ENCODE data around the gene MMP1.

The MMP1 gene

DNA sequence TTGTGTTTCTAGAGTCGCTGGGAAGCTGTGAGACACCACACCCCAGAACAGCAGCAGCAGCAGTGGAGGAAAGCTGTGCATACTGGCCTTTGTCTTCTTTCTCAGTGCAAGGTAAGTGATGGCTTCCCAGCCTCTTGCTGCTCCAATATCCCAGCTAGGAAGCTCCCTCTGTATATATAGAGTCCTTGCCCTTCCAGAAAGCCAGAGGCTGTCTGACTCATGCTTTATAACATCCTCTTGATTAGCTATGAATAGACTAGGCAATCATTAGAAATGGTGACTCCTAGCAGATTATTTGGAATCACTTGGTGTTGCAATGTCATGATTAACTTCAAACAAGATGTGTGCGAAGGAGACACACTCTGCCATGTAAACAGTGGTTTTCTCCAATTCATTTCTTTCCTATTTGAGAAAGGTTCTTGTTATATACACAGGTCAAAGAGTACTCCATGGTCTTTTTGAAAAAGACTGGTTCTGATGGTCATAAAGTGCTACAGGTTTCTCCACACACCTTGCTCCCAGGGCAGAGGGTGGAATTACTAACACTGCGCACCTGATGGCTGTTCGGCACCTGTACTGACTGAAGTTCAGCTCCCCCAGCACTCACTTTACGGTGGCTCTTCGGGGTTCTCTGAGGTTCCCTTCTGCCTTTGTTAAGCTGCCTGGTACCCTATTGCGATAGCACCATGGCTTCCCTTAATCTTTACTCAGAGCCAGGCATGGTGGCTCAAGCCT, at the start of gene MMP1:
TSS of gene MMP1 (minus strand) at position 149 of the 735 bp plus-strand sequence. CDS start at position 81, 68 bp downstream.
- DNase-seq = no peak

GRCh38 chr11:102846292-102846691, 48.3 kb upstream of the MMP1 start:
- no peak for DNase-seq

GRCh38 chr11:102843489-102843888, 45.5 kb upstream of the MMP1 start, which contains the start of gene MMP3:
Gene MMP3, minus strand, starts transcription at chr11:102843609. Its CDS starts 63 bp downstream, at chr11:102843546.
- DNase-seq = no peak

DNA sequence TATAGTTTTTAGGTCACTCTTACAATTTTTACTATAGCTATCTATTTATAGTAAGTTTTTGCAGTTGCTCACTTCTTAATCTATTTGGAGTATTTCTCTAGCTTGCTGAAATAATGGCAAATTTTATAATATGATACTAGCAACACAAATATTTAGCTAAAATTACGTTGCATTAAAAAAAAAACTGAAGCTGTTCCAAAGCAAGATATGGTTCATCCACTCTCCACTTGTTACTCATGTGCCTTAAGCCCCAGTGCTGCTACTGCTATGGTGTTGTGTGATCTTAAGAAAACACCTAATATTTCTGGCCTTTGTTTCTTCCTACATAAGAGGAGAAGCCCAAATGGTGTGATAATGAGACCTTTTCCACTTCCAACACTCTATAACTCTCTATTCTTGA, 45.0 kb upstream of the MMP1 start:
- no peak for DNase-seq

DNA sequence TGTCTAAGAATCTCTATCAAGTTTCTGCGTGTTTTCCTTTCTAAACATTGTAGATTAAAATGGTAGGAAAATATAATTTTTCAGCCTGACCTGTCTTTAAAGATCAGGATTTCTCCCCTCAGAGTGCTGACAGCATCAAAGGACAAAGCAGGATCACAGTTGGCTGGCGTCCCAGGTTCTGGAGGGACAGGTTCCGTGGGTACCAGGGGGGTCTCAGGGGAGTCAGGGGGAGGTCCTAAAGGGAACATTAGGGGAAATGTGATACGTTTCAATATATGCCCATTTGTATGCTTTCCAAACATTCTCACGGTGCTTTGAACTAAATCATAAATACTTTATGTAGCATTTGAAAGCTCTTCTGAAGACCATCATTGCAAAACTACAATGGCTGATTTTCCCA, 42.1 kb upstream of the MMP1 start:
- DNase-seq = no peak

GRCh38 chr11:102837646-102838045, 39.7 kb upstream of the MMP1 start:
- DNase-seq = no peak

GRCh38 chr11:102837156-102837555, 39.2 kb upstream of the MMP1 start:
- DNase-seq = no peak

- no peak for DNase-seq
These were observed 38.4 kb upstream of the MMP1 start for GRCh38 chr11:102836290-102836875.

DNA sequence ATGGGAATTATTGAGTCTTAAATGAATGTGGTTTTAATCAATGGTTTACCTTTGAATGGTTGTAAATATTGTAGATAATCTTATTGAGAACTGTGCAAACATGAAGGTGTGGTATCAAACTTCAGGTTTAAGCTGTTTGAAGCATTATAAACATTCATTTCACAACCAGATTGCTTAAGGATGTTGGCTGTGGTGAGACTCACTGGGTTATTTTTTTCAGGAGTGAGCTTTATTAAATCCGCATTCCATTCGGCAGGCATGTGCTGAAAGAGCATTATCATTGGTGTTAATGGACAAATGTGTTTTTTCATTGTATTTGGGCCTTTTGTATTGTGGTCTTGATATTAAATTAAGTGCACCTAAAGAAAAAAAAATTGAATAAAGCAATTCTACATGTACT, 35.8 kb upstream of the MMP1 start:
- no peak for DNase-seq

DNA sequence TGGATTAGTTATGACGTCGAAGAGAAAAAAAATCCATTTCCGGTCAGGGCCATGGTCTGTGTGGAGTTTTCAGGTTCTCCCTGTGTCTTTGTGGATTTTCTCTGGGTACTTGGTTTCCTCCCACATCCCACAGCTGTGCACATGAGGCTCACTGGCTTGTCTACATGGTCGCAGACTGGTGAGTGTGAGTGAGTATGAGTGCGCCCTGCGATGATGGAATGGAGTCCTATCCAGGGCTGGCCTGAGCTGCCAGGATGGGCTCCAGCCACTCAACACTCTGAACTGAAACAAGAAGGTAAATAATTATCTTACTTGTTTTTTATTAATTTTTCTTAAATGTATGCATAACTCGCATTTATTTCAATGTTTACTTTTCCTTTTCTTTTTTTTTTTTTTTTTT, 34.7 kb upstream of the MMP1 start:
- DNase-seq = no peak

GRCh38 chr11:102831489-102832440, 33.8 kb upstream of the MMP1 start:
- no peak for DNase-seq

DNA sequence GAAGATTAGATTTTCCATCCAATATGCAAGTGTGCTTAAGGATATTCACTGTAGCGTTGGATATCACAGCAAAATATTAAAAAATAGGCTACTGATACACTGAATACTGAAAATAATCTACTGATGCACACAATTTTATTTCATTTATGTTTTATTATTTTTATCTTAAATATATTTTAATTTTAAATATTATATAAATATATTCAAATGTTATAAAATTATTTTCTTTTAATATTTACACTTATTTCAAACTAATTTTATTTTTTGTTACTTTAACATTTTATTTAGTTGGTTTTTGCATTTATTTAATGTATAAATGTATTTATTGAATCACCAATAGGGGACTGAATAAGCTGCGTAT, 33.1 kb upstream of the MMP1 start:
- DNase-seq = no peak

- no peak for DNase-seq
These were observed 32.2 kb upstream of the MMP1 start for GRCh38 chr11:102830001-102830727.

DNA sequence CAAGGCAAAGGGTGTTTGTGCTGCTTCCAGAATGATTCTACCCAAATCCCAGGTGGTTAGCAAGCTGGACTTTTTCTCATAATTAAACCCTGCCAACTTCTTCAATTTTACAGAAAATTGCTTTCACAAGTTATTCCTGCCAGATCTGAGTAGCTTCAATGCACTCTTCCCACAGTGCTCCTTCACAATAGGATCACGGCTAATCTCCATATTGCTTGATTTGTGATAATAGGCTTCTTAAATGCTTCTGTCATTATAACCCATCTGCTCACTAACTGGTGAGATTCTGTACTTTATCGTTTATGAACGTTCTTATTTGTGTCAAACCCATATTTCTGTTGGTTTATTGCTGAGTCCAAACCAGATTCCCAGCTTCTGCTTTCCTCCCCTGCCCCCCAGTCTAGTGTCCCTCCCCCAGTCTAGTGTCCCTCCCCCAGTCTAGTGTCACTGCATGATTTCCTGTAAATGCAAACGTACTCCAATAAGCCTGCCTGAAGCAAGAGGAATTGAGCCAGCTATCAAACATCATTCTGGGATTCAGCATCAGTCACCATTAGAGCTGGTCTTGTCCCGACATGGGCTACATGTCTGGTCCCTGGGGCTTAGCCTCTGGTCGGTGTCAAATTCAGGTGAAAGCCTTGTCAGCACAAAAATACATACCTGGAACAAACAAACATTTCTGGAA, 31.5 kb upstream of the MMP1 start:
- DNase-seq = no peak

DNA sequence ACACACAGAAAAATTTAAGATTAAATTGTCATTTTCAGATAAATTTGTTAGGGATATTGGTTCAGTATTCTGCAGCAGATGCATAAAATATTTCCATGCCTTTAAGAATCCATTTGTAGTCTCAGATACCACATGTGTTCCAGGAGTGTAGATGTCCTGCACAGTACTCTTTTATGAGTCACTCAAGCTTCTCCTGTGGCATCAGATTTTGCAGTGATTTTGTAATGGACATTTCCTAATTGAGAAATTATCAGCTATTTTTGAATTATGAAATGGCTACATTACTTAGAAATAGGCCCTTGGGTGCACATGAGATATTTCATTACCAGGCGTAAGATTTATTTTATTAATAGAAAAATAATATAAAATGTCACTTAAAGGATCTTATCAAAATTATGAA, 26.6 kb upstream of the MMP1 start:
- DNase-seq = no peak

DNA sequence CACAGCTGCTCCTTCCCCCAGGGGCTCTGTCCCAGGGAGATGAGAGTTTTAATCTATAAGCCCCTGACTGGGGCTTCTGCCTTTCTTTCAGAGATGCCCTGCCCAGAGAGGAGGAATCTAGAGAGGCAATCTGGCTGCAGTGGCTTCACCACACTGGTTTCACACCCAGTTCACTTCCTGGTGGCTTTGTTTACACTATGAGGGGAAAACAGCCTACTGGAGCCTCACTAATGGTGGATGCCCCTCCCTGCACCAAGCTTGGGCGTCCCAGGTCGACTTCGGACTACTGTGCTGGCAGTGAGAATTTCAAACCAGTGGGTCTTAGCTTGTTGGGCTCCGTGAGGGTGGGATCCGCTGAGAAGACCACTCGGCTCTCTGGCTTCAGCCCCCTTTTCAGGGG, 21.5 kb upstream of the MMP1 start:
- no peak for DNase-seq

DNA sequence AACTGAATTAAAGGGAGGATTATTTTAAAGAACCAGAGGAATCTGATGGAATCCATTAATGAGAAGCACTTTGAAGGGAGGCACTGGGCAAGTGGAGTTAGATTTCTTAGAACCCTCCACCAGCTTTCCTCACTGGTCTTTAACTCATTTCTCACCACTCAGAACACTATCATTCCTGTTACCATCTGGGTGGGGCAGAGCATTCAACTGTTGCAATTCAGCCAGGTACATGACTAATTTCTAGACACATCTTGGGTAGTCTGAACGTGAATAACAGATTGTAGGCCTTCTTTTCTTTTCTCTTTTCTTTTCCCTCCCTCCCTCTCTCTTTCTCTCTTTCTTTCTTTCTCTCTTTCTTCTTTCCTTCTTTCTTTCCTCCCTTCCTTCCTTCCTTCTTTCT, 15.5 kb upstream of the MMP1 start:
- no peak for DNase-seq

GRCh38 chr11:102812188-102812587, 14.2 kb upstream of the MMP1 start:
- DNase-seq = no peak

DNA sequence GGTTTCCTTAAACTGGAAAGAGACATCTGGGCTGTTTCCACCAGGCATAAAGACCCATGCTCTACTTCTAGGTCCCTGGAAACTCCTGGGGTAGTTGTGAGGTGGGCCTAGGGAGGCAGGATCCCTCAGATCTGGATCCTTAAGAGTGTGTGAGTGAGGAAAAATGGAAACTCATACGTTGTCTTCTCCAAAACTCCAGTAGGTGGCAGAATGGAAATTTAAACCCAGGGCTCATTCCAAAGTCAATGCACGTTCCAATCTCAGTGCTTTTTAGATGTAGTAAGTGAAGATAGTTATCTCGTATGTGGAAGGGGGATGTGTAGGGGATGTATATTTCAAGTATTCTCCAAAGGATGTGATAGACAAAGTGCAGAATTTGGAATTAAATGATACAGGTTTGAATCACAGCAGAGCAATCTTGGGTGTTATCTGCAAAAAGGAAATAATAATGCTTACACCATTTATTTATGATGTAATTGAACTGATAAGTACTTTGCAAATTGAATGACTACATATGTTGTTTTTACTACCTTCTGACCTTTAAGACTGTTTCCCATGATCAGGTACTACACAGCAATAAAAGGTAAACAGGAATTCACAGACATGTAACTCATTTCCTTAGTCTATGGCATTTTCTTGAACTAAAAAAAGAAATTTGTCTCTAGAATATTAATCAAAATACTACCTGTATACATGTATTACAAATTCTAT, 13.1 kb upstream of the MMP1 start:
- DNase-seq = no peak

GRCh38 chr11:102809971-102810370, 12.0 kb upstream of the MMP1 start:
- DNase-seq = no peak

DNA sequence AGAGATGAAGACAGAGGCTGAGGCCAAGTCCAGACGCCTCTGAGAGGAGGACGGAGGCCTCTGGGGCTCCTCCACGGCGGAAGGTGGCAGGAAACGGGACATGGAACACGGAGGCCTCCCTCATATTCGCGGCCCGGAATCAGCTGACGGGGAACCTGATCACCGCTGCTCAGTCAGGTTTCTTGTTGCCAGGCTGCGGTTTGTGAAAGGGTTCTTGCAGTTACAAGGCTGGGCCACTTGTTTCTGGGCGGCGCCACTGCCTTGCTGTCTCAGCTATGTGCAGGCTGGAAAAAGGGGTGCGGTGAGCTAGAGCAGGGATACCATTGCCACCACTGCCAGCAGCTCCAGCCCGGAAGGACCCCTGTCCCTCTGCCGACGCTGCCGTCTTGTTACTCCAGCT, 10.0 kb upstream of the MMP1 start:
- peak; percentile 1 for DNase-seq

DNA sequence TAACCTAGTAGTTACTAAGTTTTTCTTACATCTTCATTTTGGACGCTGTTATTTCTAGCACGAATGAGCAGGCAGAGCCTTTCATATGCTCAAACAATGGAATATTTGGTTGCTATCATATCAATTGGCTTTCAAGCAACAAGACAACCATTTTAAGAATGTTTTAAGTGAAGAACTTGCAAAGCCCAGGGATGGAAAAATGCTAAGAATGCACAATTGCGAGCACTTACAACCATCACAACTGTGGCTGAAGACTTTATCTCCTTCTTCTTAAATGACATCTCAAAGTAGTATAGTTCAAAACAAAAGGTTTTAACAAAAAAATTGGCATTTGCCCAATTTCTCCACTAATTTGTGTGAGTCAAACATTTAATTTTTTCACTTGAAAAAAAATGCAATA, 8.3 kb upstream of the MMP1 start:
- DNase-seq = no peak
